ENCODE data around the gene DHDDS. TPM values are rescaled to one million over a fixed set of nuclear protein-coding genes. Genes with fewer than 3 reads are reported as not detected.

The DHDDS gene
- total RNA-seq, 2 experiments from 2014 or later: 26.3 to 26.8 TPM

- peaks cover 61% of the 10 kb centered on the region for H3K36me3 Mint-ChIP-seq (ENCODE audit: low read depth)
- POLR2A ChIA-PET: interaction anchor here (0.8 to 5.0 kb wide), 26 partner anchors 9 to 1239 kb away, joined by 3 to 66 read pairs (median 4); partner anchors contain the start of genes CD52, DHDDS, GPATCH3 and GPN2
- H3K4me3 Mint-ChIP-seq: peak overlapping the region; percentile 100
- CTCF ChIA-PET: interaction anchor here (0.6 to 2.8 kb wide), 5 partner anchors 29 to 683 kb away, joined by 3 to 21 read pairs (median 4); partner anchors contain the start of gene SLC9A1
- intact Hi-C loops (cut with DNase I, micrococcal nuclease): loop anchor here (2.0 to 5.0 kb wide), 3 partner anchors 29 to 189 kb away; partner anchors contain the start of genes DHDDS (in 2 of the 2) and SH3BGRL3 (in 1 of the 2)
- H3K27me3 ChIP-seq (ENCODE audit: control insufficient read depth in 1 of 2, insufficient read depth in 2 of 2, low read length in 2 of 2): no peaks in the 10 kb centered on the region
- peak overlapping the region; percentile 78 for H3K4me3 ChIP-seq (ENCODE audit: low read length)
- DNase-seq (peak in 13 of 14 experiments; percentile 11 to 73 (median 30)), ATAC-seq (ENCODE audit: poor library complexity) (peak; percentile 39)
- TF ChIP-seq CTCF (IDR thresholded peaks at IDR 0.05): no peak
- H3K4me1 Mint-ChIP-seq (ENCODE audit: low read depth): peaks cover 51% of the 10 kb centered on the region
- H3K9me3 ChIP-seq (ENCODE audit: control insufficient read depth in 1 of 2, insufficient read depth in 1 of 2, low read length in 2 of 2): no peaks in the 10 kb centered on the region
- H3K27me3 Mint-ChIP-seq: no peaks in the 10 kb centered on the region
- H3K27ac Mint-ChIP-seq: peak overlapping the region; percentile 99
- H3K36me3 ChIP-seq (ENCODE audit: insufficient read depth, low read length): peaks cover 43% of the 10 kb centered on the region
- H3K9me3 Mint-ChIP-seq: no peaks in the 10 kb centered on the region
- peak overlapping the region in 1 of 2 donors; percentile 95 for H3K27ac ChIP-seq (ENCODE audit: low read depth in 1 of 2, low read length in 2 of 2)
- peaks cover 32% of the 10 kb centered on the region for H3K4me1 ChIP-seq (ENCODE audit: insufficient read depth, low read length)
Measured at GRCh38 chr1:26471498-26472319, 39.6 kb downstream of the DHDDS start.

DNA sequence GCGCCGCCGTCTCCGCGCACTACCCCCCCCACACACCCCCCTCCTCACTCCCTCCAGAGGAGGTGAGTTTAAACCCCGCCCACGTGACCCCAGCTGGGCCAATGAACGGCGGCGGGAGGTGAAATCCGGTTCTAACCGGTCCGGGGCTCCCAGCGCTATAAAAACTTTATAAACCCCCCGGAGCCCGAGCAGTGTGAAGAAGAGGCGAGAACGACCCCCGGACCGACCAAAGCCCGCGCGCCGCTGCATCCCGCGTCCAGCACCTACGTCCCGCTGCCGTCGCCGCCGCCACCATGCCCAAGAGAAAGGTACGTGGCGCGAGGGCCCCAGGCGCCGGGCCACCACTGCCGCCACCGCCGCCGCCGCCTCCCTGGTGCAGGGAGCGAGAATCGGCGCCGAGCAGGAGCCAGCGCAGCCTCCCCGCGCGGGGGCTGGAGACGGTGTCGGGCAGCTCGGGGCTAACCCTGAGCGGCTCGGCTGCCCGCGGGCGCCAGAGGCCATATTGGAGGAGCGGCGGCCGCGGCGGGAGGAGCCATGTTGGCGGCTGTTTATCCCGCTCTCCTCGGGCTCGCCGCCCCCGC, 40.3 kb downstream of the DHDDS start, which contains the start of gene HMGN2:
TSS of gene HMGN2 (plus strand) at position 121 of the 581 bp plus-strand sequence. CDS start at position 294, 173 bp downstream.
- Histone ChIP-seq H3K27me3 (ENCODE audit: control insufficient read depth in 1 of 2, insufficient read depth in 2 of 2, low read length in 2 of 2) (no peaks in the 10 kb centered on the region), H3K4me3 (ENCODE audit: low read length) (peak within 1 kb of the TSS; percentile 78), H3K27ac (ENCODE audit: low read depth in 1 of 2, low read length in 2 of 2) (peak within 1 kb of the TSS; percentile 90 to 95), H3K4me1 (ENCODE audit: insufficient read depth, low read length) (peaks cover 35% of the 10 kb centered on the region), H3K9me3 (ENCODE audit: control insufficient read depth in 1 of 2, insufficient read depth in 1 of 2, low read length in 2 of 2) (no peaks in the 10 kb centered on the region), H3K36me3 (ENCODE audit: insufficient read depth, low read length) (peaks cover 43% of the 10 kb centered on the region)
- intact Hi-C loops (cut with DNase I, micrococcal nuclease): loop anchor here (2.0 to 5.0 kb wide), 3 partner anchors 28 to 190 kb away; partner anchors contain the start of genes DHDDS (in 1 of the 2) and SH3BGRL3 (in 1 of the 2)
- no peak for TF ChIP-seq CTCF (IDR thresholded peaks at IDR 0.05)
- ATAC-seq (ENCODE audit: poor library complexity) (peak; percentile 63), DNase-seq (peak; percentile 77 to 94 (median 88))
- Mint-ChIP-seq H3K27ac (peak within 1 kb of the TSS; percentile 99), H3K9me3 (no peaks in the 10 kb centered on the region), H3K27me3 (no peaks in the 10 kb centered on the region), H3K36me3 (ENCODE audit: low read depth) (peaks cover 61% of the 10 kb centered on the region), H3K4me3 (peak within 1 kb of the TSS; percentile 100), H3K4me1 (ENCODE audit: low read depth) (peaks cover 53% of the 10 kb centered on the region)
- ChIA-PET CTCF (interaction anchor here (0.6 to 2.8 kb wide), 6 partner anchors 28 to 682 kb away, joined by 3 to 21 read pairs (median 4); partner anchors contain the start of gene SLC9A1), POLR2A (interaction anchor here (0.8 to 5.0 kb wide), 26 partner anchors 9 to 1240 kb away, joined by 3 to 66 read pairs (median 4); partner anchors contain the start of genes CD52, DHDDS, GPATCH3 and GPN2)
